ENCODE results near the gene TRIM71.
"Not testable (repeated sequence)": the region's sequence is repeated elsewhere in the genome, so short reads cannot be mapped to it uniquely, and the experiment has no call there.

Gene TRIM71

DNA sequence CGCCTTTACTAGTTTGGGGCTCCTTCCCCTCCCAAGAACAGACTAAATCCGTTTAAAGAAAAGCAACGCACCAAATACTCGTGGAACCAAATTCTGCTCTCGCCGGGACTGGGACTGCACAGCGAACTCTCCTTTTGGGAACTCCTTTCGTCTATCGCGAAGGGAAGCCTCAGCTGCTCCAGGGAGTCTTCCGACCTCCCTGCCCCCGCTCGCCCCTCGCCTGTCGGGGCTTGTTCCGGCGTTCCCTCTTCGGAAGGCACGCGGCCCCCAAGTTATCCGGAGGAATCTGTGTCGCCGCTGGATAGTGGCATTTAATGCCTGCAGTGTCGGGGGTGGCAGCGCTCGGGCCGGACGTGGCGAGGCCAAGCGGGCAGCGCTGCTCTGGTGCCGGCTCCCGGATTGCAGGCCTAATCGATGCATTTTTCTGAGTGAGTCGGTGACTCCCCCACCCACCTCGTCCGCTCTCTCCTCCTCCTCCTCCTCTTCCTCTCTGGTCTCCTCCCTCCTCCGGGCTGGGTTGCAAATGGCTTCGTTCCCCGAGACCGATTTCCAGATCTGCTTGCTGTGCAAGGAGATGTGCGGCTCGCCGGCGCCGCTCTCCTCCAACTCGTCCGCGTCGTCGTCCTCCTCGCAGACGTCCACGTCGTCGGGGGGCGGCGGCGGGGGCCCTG, at the start of gene TRIM71:
TSS of gene TRIM71 (plus strand) at position 440 of the 671 bp plus-strand sequence. CDS start at position 524, 84 bp downstream.
- no peak for DNase-seq (ENCODE audit: low spot score)

DNA sequence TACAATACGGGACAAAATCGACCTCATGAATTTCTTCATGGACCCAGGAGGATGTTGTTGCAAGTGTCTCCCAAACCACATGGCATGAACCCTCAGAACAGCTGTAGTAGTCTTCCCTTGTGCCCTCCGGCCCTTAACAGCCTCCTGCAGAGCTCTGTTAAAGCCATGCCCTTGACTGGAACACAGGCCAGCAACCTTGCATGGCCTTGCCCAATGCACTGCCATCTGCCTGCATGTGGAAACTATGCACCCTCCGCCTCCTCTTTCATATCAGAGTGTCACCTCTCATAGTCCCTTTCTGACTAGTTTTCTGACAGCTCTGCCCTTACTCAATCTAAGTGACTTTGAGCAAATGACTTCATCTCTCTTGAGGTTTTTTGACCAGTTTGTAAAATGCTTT, 39.4 kb upstream of the TRIM71 start:
- peak; percentile 31 for DNase-seq (ENCODE audit: low spot score)

DNA sequence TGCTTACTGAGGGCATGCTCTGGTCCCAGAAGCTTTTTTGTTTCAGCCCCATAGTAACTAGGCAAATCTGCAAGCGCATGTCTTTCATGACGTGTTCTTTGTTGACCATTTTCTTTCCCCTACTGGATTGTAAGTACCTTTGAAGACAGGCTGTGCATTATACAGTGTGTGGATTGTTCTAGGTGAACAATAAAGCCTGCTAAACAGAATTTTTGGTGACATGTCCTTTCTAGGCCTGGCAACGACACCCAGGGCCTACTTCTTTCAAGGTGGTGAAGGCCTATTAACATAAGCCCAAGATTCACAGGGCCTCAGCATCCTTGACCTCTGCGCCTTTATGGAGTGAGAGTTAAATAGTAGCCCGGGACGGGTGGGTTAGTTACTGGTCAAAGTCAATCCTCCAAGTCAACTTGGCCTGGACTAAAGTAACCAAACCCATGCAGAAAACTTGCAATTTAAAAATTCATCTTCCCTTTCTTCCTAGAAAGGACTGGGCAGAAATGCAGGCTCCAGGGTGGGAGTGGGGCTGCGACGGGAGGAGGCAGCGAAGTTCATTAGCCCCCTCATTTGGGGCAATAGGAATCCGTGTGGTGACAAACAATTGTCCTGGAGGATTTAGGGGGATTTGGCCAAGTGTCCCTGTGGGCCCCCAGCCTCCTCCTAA, 37.6 kb upstream of the TRIM71 start:
- DNase-seq (ENCODE audit: low spot score) = no peak

DNA sequence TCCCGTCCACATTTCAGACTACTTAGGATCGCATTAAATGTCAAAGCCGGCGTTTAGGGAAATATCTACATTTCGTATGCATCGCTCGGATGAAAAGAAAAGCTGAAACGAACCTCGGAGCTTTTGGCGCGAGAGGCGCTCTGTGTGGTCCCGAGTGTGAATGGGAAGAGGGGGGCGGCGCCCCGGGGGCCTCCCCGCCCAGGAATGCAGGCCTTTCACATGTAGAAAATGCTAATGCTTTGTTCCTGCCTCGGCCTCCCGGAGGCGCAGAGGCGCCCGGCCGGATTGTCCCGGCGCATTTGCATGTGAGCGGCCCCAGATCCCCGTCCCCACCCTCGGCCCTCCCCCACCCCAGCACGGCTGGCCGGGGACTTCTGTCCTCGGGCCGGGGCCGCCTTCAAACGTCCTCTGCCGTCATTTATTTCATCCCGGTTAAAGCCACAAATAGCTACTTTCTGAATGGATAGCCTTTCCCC, 37.0 kb upstream of the TRIM71 start:
- no peak for DNase-seq (ENCODE audit: low spot score)

DNA sequence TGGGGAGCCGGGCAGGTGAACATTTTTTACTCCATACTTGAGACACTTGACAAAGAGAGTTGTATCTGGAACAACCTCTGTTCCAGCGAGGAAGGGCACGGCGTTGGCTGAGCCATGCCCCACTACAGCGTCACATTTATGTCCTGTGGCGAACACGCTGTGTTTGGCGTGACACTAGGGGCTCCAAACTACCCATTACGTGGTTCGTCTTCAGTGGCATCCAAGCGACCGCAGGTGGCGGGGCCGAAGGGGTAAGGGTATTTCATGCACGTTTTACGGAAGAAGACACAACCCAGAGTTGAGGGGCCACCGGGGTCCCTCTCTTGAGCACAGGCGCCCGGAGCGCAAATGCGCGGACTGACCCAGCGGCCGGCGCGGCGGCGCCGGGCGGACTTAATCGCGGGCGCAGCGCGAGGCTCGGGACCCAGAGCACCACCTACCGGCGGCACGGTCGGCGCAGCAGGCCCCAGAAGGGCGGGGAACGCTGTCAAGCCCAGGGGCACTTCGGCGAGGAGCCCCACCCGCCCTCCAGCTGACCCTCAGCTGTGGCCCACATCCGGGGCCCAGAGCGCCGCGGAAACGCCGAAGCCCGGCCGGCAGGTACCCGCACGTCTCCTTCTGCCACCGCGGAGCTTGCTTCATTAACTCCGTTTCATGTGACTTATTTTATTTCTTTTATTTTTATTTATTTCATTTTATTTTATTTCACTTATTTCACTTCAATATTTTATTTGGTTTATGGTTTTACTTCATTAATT, 36.4 kb upstream of the TRIM71 start:
- peak; percentile 85 for DNase-seq (ENCODE audit: low spot score)

DNA sequence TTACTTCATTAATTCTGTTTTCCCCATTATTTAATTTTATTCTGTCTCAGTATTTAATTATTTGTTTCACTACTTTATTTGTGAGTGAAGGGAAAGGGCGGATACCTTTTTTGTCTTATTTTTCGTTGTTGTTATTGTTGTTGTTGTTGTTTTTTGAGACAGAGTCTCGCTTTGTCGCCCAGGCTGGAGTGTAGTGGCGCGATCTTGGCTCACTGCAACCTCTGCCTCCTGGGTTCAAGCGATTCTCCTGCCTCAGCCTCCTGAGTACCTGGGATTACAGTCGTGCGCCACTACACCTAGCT, 35.9 kb upstream of the TRIM71 start:
- DNase-seq (ENCODE audit: low spot score) = not testable (repeated sequence)

DNA sequence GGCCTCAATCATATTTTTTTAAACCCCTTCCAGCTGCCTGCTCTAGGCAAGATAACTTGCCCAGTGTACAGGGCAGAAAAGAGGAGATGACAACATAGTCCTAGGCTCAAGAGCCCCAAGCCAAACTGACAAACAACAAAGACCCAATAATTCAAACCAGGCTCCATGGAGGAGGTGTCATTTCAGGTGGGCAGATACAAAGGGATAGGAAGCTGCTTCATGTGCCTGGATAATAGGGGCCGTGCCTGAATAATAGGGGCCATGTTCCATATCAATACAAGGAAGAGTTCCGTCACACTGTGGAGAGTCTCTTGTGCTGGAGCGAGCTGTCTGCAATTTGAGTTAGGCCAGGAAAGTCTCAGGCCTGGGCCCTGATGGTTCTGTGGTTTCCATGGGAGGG, 35.4 kb upstream of the TRIM71 start:
- no peak for DNase-seq (ENCODE audit: low spot score)

DNA sequence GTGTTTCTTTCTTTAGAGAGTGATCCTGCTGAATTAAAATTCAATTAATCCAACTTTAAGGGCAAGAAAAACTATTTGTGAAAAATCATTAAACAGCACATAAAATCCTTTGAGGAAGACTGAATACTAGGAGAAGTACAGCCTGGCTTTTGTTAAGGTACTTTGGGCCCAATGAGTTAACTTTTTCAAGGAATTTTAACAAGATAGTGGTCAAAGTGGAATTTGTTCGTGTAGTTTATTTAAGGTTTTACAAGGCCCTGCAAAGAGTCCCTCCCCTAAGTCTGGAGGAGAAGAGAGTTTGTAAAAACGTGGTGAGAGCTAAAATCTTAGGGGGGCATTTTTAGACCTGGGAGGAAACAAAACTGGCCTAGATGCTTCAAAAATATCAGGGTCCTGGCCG, 26.0 kb upstream of the TRIM71 start:
- DNase-seq (ENCODE audit: low spot score) = no peak

DNA sequence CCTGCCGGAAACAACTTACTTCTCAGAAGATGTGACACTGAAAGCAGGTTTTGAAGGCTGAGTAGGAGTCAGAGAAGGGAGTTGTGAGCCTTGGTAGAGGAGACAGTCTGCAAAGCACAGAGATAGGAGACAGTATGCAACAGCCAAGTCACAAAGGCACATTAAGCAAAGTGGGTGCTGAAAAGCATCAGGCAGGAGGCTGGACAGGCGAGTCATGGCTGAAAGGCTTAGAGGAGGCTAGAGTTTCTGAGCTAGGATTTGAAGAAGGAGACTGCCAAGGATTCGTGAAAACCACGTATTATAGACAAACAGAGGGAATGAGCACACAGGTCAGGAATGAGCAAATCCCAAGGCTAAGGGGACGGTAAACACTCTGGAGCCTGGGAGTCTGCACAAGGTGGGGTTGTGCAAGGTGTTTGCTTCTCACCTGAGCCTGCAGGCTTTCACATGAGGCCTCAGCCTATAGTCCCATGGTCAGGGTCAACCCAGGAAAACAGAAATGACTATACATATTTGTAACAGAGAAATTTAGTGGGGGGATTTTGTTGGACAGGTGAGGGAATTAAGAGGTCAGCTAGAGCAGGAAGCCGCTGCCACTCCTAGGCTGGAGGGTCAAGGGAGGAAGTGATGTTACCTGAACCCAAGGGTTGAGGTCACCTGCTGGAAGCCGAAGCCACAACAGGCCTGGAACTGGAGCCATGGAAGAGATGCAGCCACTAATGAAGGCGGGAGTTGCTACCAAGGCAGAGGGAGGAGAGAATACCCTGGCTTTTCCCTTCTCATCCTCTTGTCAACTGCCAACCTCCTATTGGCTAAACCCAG, 23.1 kb upstream of the TRIM71 start:
- no peak for DNase-seq (ENCODE audit: low spot score)

DNA sequence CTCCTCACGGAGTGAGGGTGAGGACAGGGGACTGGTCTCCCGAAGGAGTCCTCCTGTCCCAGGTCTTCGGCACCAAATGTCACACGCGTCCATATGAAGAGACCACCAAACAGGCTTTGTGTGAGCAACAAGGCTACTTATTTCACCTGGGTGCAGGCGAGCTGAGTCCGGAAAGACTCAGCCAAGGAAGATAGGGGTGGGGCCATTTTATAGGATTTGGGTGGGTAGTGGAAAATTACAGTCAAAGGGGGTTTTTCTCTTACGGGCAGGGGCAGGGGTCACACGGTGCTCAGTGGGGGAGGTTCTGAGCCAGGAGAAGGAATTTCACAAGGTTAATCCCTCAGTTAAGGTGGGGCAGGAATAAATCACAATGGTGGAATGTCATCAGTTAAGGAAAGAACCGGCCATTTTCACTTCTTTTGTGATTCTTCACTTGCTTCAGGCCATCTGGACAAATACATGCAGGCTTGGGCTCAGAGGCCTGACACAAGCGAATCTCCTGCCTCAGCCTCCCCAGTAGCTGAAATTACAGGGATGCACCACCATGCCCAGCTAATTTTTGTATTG, 21.3 kb upstream of the TRIM71 start:
- not testable (repeated sequence) for DNase-seq (ENCODE audit: low spot score)

DNA sequence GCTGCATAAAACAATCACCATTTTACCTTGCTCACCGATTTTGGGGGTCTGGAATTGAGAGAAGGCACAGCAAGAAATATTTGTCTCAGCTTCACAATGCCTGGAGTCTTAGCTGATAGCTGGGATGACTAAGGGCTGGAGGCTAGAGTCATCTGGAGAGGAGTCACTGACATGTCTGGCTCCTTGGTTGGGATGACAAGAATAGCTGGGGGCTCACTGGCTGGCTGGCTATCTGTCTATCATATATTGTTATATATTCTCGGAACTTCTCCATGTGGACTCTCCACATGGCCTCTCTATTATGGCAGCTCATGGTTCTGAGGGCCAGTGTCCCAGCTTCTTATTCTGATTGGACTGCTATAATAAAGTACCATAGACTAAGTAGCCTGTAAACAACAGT, 20.0 kb upstream of the TRIM71 start:
- DNase-seq (ENCODE audit: low spot score) = no peak

DNA sequence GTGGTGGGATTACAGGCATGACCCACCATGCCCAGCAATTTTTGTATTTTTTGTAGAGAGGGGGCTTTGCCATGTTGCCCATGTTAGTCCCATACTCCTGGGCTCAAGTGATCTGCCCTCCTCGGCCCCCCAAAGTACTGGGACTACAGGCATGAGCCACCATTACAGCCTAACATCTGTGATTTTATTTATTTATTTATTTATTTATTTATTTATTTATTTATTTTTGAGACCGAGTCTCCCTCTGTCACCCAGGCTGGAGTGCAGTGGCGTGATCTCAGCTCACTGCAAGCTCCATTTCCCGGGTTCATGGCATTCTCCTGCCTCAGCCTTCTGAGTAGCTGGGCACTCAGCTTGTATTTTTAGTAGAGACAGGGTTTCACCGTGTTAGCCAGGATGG, 16.4 kb upstream of the TRIM71 start:
- DNase-seq (ENCODE audit: low spot score) = not testable (repeated sequence)

DNA sequence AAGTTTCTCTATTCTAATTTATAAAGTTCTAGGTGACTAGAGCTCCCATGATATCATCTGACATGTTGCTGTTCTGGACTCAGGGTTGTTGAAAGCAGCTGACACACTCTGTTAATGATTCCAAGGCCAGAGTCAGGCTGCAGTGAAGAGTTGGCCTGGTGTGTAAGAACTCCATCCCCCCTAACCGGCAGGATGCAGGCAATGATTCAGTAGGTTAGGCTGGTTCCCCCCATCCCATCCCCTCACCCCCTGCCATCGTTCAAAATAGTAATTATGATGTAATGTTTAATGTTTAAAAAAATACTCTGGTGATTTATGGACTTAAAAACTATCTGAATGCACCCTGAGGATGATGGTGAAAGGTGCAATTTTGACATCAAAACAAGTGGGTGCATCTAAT, 4.6 kb upstream of the TRIM71 start:
- no peak for DNase-seq (ENCODE audit: low spot score)

DNA sequence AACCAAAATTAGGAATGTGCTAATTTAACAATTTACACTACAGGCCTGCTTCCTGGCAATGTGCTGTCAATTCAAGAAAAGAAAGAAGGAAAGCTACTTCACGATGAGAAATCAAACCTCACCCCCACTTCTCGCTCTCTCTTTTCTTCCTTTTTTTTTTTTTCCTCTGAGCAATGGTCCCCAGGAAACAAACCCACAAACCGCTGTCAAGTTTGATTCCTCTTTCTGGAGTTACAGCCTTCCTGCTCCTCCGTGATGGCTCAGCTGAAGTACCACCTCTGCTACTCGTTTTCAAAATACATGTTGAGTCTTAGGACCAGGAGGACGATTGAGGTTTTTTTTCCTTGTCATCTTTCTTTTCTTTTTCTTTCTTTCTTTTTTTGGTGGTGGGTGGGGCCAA, 3.4 kb upstream of the TRIM71 start:
- no peak for DNase-seq (ENCODE audit: low spot score)

DNA sequence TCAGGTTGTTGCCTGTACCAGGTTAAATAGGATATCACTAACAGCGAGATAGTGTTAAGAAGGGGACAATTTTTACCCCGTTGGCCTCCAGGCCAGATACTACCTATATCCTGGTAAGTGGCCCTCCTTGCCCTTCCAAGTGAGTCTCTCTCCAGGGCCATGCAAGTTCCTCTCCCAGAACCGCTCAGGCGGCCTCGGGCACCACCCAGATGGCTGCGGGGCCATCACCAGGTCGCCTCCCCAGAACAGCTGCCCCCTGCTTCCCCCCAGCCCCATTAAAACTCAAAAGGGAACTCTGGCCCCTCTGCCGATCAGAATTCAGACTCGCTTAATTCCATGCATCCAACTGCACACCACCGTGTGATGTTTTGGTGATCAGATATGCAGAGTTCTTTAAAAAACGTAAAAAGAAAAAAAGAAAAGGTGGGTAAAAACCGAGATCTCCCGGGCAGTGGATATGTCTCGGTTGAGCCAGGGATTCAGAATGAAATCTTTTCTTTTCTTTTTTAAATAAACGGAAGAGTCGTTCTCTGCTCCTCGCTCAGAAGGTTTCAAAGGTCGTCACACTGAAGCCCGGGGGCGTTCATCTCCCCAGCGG, 1.9 kb upstream of the TRIM71 start:
- peak; percentile 16 for DNase-seq (ENCODE audit: low spot score)

DNA sequence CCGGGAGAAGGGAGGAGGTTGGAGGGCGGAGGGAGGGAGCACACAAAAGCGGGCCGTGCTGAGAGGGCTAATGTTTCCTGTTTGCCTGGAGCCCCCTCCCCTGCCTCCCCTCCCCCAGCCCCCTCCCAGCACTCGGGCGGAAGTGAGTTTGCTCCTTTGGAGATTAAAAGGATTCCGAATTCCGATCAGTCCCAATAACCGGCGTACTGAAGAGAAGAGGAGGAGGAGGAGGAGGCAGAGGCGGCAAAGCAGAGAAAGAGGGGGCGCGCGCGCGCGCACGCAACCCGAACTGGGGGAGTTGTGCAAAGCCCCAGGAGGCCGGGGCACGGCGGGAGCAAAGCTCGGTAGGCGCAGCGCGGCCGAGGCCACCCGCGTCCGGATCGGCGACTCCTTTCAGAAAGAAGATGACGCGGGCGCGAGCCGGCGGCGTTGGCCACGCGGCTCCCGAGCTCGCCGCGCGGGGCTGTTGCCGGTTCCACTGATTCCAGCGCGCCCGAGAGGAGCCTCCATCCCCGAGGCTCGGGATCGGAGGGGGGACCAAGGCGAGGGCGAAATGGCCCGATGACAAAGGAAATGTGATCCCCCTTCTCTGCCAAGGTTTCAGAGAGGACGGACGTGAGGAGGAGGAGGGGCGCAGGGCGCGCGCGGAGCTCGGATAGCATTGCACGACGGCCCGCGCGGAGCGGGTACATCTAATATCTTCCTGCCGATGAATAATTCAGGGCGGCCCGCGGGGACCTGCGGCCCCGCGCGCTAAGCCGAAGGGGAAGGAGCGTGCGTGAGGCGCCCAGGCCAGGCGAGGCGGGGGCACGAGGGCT, 1.1 kb upstream of the TRIM71 start:
- peak; percentile 17 for DNase-seq (ENCODE audit: low spot score)

DNA sequence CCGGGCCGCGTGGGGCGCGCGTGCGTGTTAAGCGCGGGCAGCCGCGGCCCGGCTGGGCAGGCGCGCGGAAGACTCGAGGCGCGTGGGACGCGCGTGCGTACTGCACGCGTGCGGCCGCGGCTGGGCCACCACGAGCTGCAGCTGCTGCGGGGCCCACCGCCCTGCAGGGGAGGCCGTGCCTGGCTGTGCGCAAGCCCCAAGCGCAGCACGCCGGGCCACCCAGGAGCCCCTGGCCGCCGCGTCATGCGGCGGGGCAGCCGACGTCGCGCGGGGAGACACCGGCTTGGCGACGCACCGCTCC, 590 bp upstream of the TRIM71 start:
- no peak for DNase-seq (ENCODE audit: low spot score)

DNA sequence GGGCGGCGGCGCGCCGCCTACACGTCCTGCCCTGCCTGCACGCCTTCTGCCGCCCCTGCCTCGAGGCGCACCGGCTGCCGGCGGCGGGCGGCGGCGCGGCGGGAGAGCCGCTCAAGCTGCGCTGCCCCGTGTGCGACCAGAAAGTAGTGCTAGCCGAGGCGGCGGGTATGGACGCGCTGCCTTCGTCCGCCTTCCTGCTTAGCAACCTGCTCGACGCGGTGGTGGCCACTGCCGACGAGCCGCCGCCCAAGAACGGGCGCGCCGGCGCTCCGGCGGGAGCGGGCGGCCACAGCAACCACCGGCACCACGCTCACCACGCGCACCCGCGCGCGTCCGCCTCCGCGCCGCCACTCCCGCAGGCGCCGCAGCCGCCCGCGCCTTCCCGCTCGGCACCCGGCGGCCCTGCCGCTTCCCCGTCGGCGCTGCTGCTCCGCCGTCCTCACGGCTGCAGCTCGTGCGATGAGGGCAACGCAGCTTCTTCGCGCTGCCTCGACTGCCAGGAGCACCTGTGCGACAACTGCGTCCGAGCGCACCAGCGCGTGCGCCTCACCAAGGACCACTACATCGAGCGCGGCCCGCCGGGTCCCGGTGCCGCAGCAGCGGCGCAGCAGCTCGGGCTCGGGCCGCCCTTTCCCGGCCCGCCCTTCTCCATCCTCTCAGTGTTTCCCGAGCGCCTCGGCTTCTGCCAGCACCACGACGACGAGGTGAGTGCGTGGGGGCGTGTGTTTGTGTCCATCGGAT, 602 bp downstream of the TRIM71 start:
- no peak for DNase-seq (ENCODE audit: low spot score)

DNA sequence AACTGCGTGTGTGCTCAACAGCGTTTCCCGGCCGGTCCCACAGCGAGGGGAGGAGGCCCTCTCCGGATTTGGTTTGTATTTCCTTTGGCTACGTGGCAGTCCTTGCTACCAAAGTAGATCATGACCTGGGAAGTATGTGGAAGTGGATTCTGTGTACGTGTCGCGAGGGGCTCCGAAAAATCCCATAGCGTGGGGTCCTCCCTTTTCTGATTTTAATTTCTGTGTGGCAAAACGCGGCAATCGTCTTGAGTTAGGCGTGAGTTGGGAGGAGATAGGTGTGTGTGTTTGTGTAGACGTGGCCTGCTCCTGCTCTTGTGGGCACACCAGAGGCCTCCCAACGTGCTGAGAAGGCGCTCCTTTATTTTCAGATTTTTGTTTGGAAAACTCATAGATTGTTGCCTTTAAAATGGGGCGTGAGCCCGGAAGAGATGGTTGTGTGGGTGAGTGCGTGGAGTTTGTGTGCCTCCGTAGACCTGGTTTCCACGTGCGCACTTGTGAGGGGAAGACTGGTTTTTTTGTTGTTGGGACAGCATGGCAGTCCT, 1.2 kb downstream of the TRIM71 start:
- no peak for DNase-seq (ENCODE audit: low spot score)
